Omental fat pad (tissue), 4 donors: Measurements from ENCODE around the gene LY6G5B. TPM values are rescaled to one million over a fixed set of nuclear protein-coding genes. Genes with fewer than 3 reads are reported as not detected.
"Not testable (repeated sequence)": the region's sequence is repeated elsewhere in the genome, so short reads cannot be mapped to it uniquely, and the experiment has no call there.

Source experiments
- ATAC-seq: fragments of 150-250 bp; one replicate; pipeline ENCODE4 v1.9.1; 2016; ENCODE audit warnings: mild to moderate bottlenecking, moderate library complexity; ENCODE audit not compliant: low FRiP score
- DNase-seq: peaks from one replicate; pipeline ENCODE4 v3.0.0-alpha.2; 2019; ENCODE audit warnings: low spot score
- total RNA-seq, 4 donors: library from RNA; depleted of rRNA; stranded (reverse); fragments of >200 nt; gene quantifications; one replicate each; pipeline ENCODE4 v1.1.0, GENCODE V29; 2016
- TF ChIP-seq, protein P1 (sequence below), 3 donors: fragments of 450-650 bp; IDR thresholded peaks; one replicate each; pipeline ENCODE4 v1.5.1; 2016 to 2017; ENCODE audit warnings: antibody characterized with exemption in 3 of 3, mild to moderate bottlenecking in 3 of 3, moderate library complexity in 2 of 3

The LY6G5B gene
- total RNA-seq, 4 donors from 2014 or later = 7.4 to 16.9 (median 11.3) TPM

DNA sequence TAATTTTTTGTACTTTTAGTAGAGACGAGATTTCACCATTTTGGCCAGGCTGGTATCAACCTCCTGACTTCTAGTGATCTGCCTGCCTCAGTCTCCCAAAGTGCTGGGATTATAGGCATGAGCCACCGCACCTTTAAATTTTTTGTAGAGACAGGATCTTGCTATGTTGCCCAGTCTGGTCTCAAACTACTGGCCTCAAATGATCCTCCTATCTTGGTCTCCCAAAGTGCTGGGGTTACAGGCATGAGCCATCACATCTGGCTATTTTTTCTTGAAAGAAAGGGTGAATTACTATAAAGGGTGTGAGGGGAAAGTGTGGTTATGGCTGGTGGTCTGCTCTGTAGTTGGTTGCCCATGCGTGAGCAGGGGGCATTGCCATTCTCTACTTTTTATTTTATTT lies 38.4 kb downstream of the LY6G5B start:
- ATAC-seq (no peak), DNase-seq (no peak)
- TF ChIP-seq, protein P1, sequence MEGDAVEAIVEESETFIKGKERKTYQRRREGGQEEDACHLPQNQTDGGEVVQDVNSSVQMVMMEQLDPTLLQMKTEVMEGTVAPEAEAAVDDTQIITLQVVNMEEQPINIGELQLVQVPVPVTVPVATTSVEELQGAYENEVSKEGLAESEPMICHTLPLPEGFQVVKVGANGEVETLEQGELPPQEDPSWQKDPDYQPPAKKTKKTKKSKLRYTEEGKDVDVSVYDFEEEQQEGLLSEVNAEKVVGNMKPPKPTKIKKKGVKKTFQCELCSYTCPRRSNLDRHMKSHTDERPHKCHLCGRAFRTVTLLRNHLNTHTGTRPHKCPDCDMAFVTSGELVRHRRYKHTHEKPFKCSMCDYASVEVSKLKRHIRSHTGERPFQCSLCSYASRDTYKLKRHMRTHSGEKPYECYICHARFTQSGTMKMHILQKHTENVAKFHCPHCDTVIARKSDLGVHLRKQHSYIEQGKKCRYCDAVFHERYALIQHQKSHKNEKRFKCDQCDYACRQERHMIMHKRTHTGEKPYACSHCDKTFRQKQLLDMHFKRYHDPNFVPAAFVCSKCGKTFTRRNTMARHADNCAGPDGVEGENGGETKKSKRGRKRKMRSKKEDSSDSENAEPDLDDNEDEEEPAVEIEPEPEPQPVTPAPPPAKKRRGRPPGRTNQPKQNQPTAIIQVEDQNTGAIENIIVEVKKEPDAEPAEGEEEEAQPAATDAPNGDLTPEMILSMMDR (IDR thresholded peaks at IDR 0.05) = no peak

DNA sequence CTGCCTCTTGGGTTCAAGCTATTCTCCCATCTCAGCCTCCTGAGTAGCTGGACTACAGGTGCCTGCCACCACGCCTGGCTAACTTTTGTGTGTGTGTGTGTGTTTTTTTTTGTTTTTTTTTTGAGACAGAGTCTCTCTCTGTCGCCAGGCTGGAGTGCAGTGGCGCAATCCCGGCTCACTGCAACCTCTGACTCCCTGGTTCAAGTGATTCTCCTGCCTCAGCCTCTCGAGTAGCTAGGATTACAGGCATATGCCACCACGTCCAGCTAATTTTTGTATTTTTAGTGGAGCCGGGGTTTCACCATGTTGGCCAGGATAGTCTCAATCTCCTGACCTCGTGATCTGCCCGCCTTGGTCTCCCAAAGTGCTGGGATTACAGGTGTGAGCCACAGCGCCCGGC lies 39.4 kb downstream of the LY6G5B start:
- not testable (repeated sequence) for DNase-seq, ATAC-seq

DNA sequence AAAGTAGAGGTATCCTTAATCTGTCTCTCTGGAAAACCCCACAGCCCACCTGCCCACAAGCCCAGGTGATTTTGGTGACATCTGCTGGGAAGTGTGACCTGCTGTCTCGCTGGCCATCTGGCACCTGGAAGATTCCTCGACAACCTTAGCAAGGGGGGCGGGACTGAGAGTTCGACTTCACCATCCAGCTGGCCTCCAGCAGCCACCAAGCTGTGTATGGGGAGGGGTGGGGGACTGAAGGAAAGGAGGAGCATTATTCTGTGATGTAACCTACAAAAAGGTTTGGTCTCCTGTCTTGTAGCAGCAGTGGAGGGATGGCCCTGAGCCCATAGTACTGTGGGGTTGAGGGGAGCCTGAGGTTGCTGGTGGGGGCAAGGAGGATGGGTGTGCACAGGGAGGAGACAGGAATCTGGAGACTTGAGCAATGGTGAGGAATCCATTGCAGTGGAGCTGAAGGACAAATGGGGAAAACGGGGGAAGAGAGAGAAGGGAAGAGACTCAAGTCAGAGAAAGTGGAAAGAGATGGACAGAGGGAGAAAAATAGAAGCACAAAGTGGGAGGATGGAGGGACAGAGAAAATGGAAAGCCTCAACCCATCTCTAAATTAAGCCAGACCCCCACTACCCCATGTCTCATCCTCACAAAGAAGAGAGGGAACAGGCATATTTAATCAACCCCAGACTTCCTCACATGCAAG lies 40.9 kb downstream of the LY6G5B start:
- ATAC-seq = no peak
- TF ChIP-seq, protein P1 (IDR thresholded peaks at IDR 0.05) = no peak

DNA sequence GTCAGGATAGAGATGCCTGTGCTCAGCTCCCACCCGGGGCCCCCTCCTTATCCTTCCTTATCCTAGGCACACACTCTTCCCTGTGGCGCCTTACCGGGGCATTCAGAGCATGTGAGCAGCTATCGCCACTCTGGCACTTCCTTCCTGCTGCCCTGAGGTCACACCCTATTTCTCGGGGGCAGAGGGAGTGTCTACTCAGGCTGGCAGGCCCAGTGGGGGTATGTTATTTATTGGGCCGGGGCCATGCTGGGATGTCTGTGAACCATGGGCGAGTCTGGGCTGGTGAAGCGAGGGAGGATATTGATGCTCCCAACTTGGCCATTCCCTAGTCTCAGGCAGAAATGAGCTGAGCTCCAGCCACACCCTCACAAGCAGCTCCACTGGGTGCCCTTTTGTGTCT lies 41.5 kb downstream of the LY6G5B start:
- TF ChIP-seq, protein P1 (IDR thresholded peaks at IDR 0.05) = no peak
- ATAC-seq (no peak), DNase-seq (no peak)

More for the DNA sequence above, 40.9 kb downstream of the LY6G5B start:
- DNase-seq = no peak

DNA sequence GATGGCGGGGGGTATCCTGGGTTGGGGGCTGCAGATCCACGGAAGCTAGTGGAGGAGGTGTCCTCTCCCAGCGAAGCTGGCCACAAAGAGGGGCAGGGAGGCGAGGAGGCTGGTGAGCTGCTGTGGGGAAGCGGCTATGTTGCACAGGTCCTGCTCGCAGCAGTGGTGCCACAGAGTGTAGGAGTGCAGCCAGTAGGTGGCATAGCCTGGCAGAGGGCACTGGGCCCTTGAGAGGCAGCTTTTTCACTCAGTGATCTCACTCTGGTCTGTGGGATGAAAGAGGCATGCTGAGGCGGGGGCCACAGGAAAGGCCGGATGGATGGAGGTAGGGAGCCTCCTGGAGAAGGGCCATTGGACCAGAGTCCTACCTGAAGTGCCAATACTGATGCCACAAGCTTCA lies 42.5 kb downstream of the LY6G5B start:
- DNase-seq = no peak
- no peak for ATAC-seq
- TF ChIP-seq, protein P1 (IDR thresholded peaks at IDR 0.05) = no peak

DNA sequence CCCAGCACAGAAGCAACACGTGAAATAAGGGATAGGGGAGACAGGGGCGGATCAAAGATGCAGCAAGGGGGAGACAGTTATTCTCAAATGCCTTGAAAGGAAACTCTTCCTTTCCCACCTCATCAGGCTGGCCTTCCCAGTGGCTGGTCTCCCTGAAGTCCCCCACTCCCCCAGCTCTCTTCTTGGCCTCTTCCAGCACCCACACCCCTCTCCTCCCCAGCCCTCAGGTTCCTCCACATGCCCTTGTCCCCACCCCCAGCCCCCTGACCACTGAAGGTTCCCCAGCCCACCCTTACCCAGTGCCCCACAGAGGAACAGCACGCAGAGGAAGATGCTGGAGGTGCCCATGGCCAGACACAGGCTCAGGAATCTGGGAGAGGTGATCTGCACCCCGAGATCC lies 43.7 kb downstream of the LY6G5B start:
- ATAC-seq (no peak), DNase-seq (no peak)
- TF ChIP-seq, protein P1 (IDR thresholded peaks at IDR 0.05) = no peak

DNA sequence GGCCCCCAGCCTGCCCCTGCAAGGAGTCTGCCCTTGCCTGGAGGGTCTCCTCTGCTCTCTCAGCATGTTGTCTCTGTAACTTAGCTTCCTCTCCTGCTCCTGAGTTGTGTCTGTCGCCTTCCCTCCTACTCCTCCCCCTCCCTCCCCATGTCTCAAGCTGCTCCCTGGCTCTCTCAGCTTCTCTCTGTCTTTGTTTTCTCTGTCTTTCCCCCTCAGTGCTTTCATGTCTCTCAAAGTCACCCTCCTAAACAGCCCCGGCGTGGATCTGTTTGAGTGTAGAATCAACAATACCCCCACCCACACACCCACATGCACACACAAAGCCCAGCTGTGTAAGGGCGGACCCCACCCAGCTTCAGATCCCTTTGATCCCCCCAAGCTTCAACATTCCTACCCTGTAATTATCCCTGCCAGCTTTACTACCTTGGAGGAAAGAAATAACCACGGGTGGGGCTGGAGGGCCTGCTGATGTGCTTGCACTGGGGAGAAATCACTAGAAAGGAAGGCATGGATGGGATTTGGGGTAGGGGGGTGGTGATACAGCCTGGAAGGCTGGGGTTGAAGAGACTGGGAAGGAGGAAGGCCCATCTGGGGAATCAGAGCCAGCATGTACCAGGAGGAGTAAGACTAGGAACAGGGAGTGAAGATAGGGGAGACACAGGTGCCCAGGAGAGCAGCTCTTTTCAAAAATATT lies 44.4 kb downstream of the LY6G5B start:
- TF ChIP-seq, protein P1 (IDR thresholded peaks at IDR 0.05) = no peak
- ATAC-seq (no peak), DNase-seq (no peak)
